G401.6 (cell line): ENCODE measurements around the gene CAMTA2.

Experiments
- FAIRE-seq: peaks from 2 replicates; lab custom pipeline; 2012; peaks lifted over from hg19 to GRCh38; lab: Jason Lieb, UNC

The CAMTA2 gene

GRCh38 chr17:4947411-4948165 is 39.9 kb downstream of the CAMTA2 start:
- no peak for FAIRE-seq

GRCh38 chr17:4947010-4947410 is 40.5 kb downstream of the CAMTA2 start:
- no peak for FAIRE-seq

- no peak for FAIRE-seq
Observed at GRCh38 chr17:4946312-4946976, 41.0 kb downstream of the CAMTA2 start.

- no peak for FAIRE-seq
Observed at GRCh38 chr17:4945944-4946280, 41.6 kb downstream of the CAMTA2 start.

- FAIRE-seq: peak; percentile 89
Observed at GRCh38 chr17:4945176-4945943, 42.1 kb downstream of the CAMTA2 start.

GRCh38 chr17:4944554-4945175 is 42.8 kb downstream of the CAMTA2 start:
- FAIRE-seq: no peak

- no peak for FAIRE-seq
Observed at GRCh38 chr17:4944163-4944553, 43.3 kb downstream of the CAMTA2 start.

GRCh38 chr17:4942760-4943508 is 44.5 kb downstream of the CAMTA2 start:
- no peak for FAIRE-seq

- FAIRE-seq: no peak
Observed at GRCh38 chr17:4941319-4941610, 46.2 kb downstream of the CAMTA2 start.

GRCh38 chr17:4940555-4941318 is 46.7 kb downstream of the CAMTA2 start:
- no peak for FAIRE-seq

- FAIRE-seq: peak; percentile 98
Observed at GRCh38 chr17:4939796-4940554, 47.5 kb downstream of the CAMTA2 start, which contains the start of the genes RNF167 and SLC25A11. Gene RNF167 (plus strand): TSS chr17:4940268. CDS start chr17:4940910, 642 bp downstream. Gene SLC25A11 (minus strand): TSS chr17:4940046. CDS start chr17:4939910, 136 bp downstream.

GRCh38 chr17:4939546-4939795 is 48.0 kb downstream of the CAMTA2 start:
- FAIRE-seq: no peak

GRCh38 chr17:4938688-4939545 is 48.6 kb downstream of the CAMTA2 start:
- no peak for FAIRE-seq

- no peak for FAIRE-seq
Observed at GRCh38 chr17:4938069-4938491, 49.4 kb downstream of the CAMTA2 start.

GRCh38 chr17:4937553-4937952 is 49.9 kb downstream of the CAMTA2 start:
- no peak for FAIRE-seq

- FAIRE-seq: no peak
Observed at GRCh38 chr17:4936436-4936835, 51.0 kb downstream of the CAMTA2 start.

- no peak for FAIRE-seq
Observed at GRCh38 chr17:4935650-4936049, 51.8 kb downstream of the CAMTA2 start.

GRCh38 chr17:4934173-4934979 is 53.1 kb downstream of the CAMTA2 start:
- FAIRE-seq: no peak

GRCh38 chr17:4933646-4934045 is 53.8 kb downstream of the CAMTA2 start:
- FAIRE-seq: no peak
